Activated CD8-positive, alpha-beta memory T cell treated with anti-CD3 and anti-CD28 coated beads, Interleukin-2, amount 10 ng/mL, durations not matched to agents 7 days and 5 days (primary cell): ENCODE data around the gene ZNF536. TPM values are rescaled to one million over a fixed set of nuclear protein-coding genes. Genes with fewer than 3 reads are reported as not detected.
"Not testable (repeated sequence)": the region's sequence is repeated elsewhere in the genome, so short reads cannot be mapped to it uniquely, and the experiment has no call there.

Experiments
- ATAC-seq: fragments of 150-1000 bp; cut with Tn5 transposase; one replicate; pipeline ENCODE4 v1.10.0; 2021; ENCODE audit warnings: moderate library complexity
- CTCF ChIA-PET: fragments of 350-600 bp; sonication (Branson Sonifier 250); formaldehyde crosslinking; loops from one replicate; lab custom pipeline; 2021; ENCODE audit warnings: antibody characterized with exemption; lab: Charles Lee
- DNase-seq: peaks from one replicate; pipeline ENCODE4 v3.0.0-alpha.2; 2020
- H3K27ac Mint-ChIP-seq: one replicate; pipeline ENCODE4 v1.8.0; 2021; ENCODE audit warnings: mild to moderate bottlenecking, mixed read lengths
- H3K27me3 Mint-ChIP-seq: one replicate; pipeline ENCODE4 v1.8.0; 2021; ENCODE audit warnings: mixed read lengths
- H3K36me3 Mint-ChIP-seq: one replicate; pipeline ENCODE4 v1.8.0; 2021; ENCODE audit warnings: mild to moderate bottlenecking, mixed read lengths
- H3K4me1 Mint-ChIP-seq: one replicate; pipeline ENCODE4 v1.8.0; 2021; ENCODE audit warnings: mixed read lengths
- H3K4me3 Mint-ChIP-seq: one replicate; pipeline ENCODE4 v1.8.0; 2021; ENCODE audit warnings: mild to moderate bottlenecking, moderate library complexity, mixed read lengths
- H3K9me3 Mint-ChIP-seq: one replicate; pipeline ENCODE4 v1.8.0; 2022; ENCODE audit warnings: low read depth, mixed read lengths
- total RNA-seq, 2 experiments: library from RNA; stranded (reverse); gene quantifications; one replicate each; pipeline ENCODE4 v1.2.3, GENCODE V29; 2021

Gene ZNF536
- total RNA-seq, 2 experiments from 2014 or later = not detected

- no peaks in the 10 kb centered on the region for H3K4me1 Mint-ChIP-seq
- H3K4me3 Mint-ChIP-seq = no peak overlapping the region
- H3K36me3 Mint-ChIP-seq = no peaks in the 10 kb centered on the region
- no peak overlapping the region for H3K27ac Mint-ChIP-seq
- ATAC-seq (no peak), DNase-seq (no peak)
- H3K27me3 Mint-ChIP-seq = no peaks in the 10 kb centered on the region
- CTCF ChIA-PET = no interaction called here
- no peaks in the 10 kb centered on the region for H3K9me3 Mint-ChIP-seq
These were observed 20.9 kb downstream of the ZNF536 start for GRCh38 chr19:30393046-30393445.

- CTCF ChIA-PET = no interaction called here
- no peaks in the 10 kb centered on the region for H3K27me3 Mint-ChIP-seq
- no peaks in the 10 kb centered on the region for H3K4me1 Mint-ChIP-seq
- no peak for ATAC-seq
- H3K36me3 Mint-ChIP-seq = no peaks in the 10 kb centered on the region
- H3K27ac Mint-ChIP-seq = no peak overlapping the region
- DNase-seq = no peak
- no peaks in the 10 kb centered on the region for H3K9me3 Mint-ChIP-seq
- H3K4me3 Mint-ChIP-seq = no peak overlapping the region
These were observed 21.7 kb downstream of the ZNF536 start for GRCh38 chr19:30393729-30394480.

GRCh38 chr19:30394481-30395151 is 22.4 kb downstream of the ZNF536 start:
- H3K27ac Mint-ChIP-seq = no peak overlapping the region
- CTCF ChIA-PET = no interaction called here
- H3K4me3 Mint-ChIP-seq = no peak overlapping the region
- H3K36me3 Mint-ChIP-seq = no peaks in the 10 kb centered on the region
- ATAC-seq (no peak), DNase-seq (no peak)
- H3K9me3 Mint-ChIP-seq = no peaks in the 10 kb centered on the region
- no peaks in the 10 kb centered on the region for H3K27me3 Mint-ChIP-seq
- H3K4me1 Mint-ChIP-seq = no peaks in the 10 kb centered on the region

GRCh38 chr19:30395283-30395682 is 23.1 kb downstream of the ZNF536 start:
- CTCF ChIA-PET = interaction anchor here (0.8 kb wide), 1 partner anchor 10 kb away, joined by 3 read pairs; no protein-coding TSS in a partner anchor

GRCh38 chr19:30398539-30398938 is 26.4 kb downstream of the ZNF536 start:
- ATAC-seq, CTCF ChIA-PET, H3K27me3 Mint-ChIP-seq, H3K4me3 Mint-ChIP-seq, DNase-seq, H3K4me1 Mint-ChIP-seq, H3K27ac Mint-ChIP-seq, H3K9me3 Mint-ChIP-seq, H3K36me3 Mint-ChIP-seq: not testable (repeated sequence)

More at GRCh38 chr19:30395283-30395682, 23.1 kb downstream of the ZNF536 start:
- no peaks in the 10 kb centered on the region for H3K27me3 Mint-ChIP-seq
- no peaks in the 10 kb centered on the region for H3K36me3 Mint-ChIP-seq
- H3K27ac Mint-ChIP-seq = no peak overlapping the region
- H3K4me3 Mint-ChIP-seq = no peak overlapping the region
- no peaks in the 10 kb centered on the region for H3K4me1 Mint-ChIP-seq
- no peaks in the 10 kb centered on the region for H3K9me3 Mint-ChIP-seq
- DNase-seq (no peak), ATAC-seq (no peak)

GRCh38 chr19:30401956-30402355 is 29.8 kb downstream of the ZNF536 start:
- CTCF ChIA-PET = no interaction called here
- Mint-ChIP-seq H3K9me3 (no peaks in the 10 kb centered on the region), H3K27ac (no peak overlapping the region), H3K4me3 (no peak overlapping the region), H3K27me3 (no peaks in the 10 kb centered on the region), H3K4me1 (no peaks in the 10 kb centered on the region), H3K36me3 (no peaks in the 10 kb centered on the region)
- DNase-seq (no peak), ATAC-seq (no peak)

- Mint-ChIP-seq H3K27ac (no peak overlapping the region), H3K36me3 (no peaks in the 10 kb centered on the region), H3K4me3 (no peak overlapping the region), H3K27me3 (no peaks in the 10 kb centered on the region), H3K9me3 (no peaks in the 10 kb centered on the region), H3K4me1 (no peaks in the 10 kb centered on the region)
- DNase-seq (no peak), ATAC-seq (no peak)
- CTCF ChIA-PET = no interaction called here
These were observed 30.4 kb downstream of the ZNF536 start for GRCh38 chr19:30402436-30403202.

GRCh38 chr19:30403203-30403985 is 31.2 kb downstream of the ZNF536 start:
- Mint-ChIP-seq H3K4me1 (no peaks in the 10 kb centered on the region), H3K36me3 (no peaks in the 10 kb centered on the region), H3K4me3 (no peak overlapping the region), H3K27ac (no peak overlapping the region), H3K9me3 (no peaks in the 10 kb centered on the region), H3K27me3 (no peaks in the 10 kb centered on the region)
- no peak for DNase-seq
- no peak for ATAC-seq
- CTCF ChIA-PET = no interaction called here

GRCh38 chr19:30406220-30407067 is 34.3 kb downstream of the ZNF536 start:
- Mint-ChIP-seq H3K36me3 (no peaks in the 10 kb centered on the region), H3K4me1 (no peaks in the 10 kb centered on the region), H3K9me3 (no peaks in the 10 kb centered on the region), H3K4me3 (no peak overlapping the region), H3K27ac (no peak overlapping the region), H3K27me3 (no peaks in the 10 kb centered on the region)
- DNase-seq (no peak), ATAC-seq (no peak)
- CTCF ChIA-PET = no interaction called here

- H3K36me3 Mint-ChIP-seq = no peaks in the 10 kb centered on the region
- no peak overlapping the region for H3K4me3 Mint-ChIP-seq
- DNase-seq = no peak
- H3K9me3 Mint-ChIP-seq = no peaks in the 10 kb centered on the region
- no peak overlapping the region for H3K27ac Mint-ChIP-seq
- no peak for ATAC-seq
- H3K4me1 Mint-ChIP-seq = no peaks in the 10 kb centered on the region
- CTCF ChIA-PET = no interaction called here
- H3K27me3 Mint-ChIP-seq = no peaks in the 10 kb centered on the region
These were observed 35.0 kb downstream of the ZNF536 start for GRCh38 chr19:30407068-30407709.

GRCh38 chr19:30408734-30409301 is 36.6 kb downstream of the ZNF536 start:
- H3K4me3 Mint-ChIP-seq = no peak overlapping the region
- no peak overlapping the region for H3K27ac Mint-ChIP-seq
- CTCF ChIA-PET = no interaction called here
- ATAC-seq (no peak), DNase-seq (no peak)
- H3K4me1 Mint-ChIP-seq = no peaks in the 10 kb centered on the region
- no peaks in the 10 kb centered on the region for H3K9me3 Mint-ChIP-seq
- no peaks in the 10 kb centered on the region for H3K27me3 Mint-ChIP-seq
- no peaks in the 10 kb centered on the region for H3K36me3 Mint-ChIP-seq

GRCh38 chr19:30411714-30412113 is 39.5 kb downstream of the ZNF536 start:
- no peak overlapping the region for H3K27ac Mint-ChIP-seq
- H3K4me3 Mint-ChIP-seq = no peak overlapping the region

More at GRCh38 chr19:30411714-30412113, 39.5 kb downstream of the ZNF536 start:
- DNase-seq (no peak), ATAC-seq (no peak)
- Mint-ChIP-seq H3K27me3 (peaks cover 2% of the 10 kb centered on the region), H3K4me1 (no peaks in the 10 kb centered on the region), H3K9me3 (no peaks in the 10 kb centered on the region), H3K36me3 (no peaks in the 10 kb centered on the region)
- CTCF ChIA-PET = no interaction called here
